H1 (cell line): ENCODE measurements around the gene DAZAP1. TPM values are rescaled to one million over a fixed set of nuclear protein-coding genes. Genes with fewer than 3 reads are reported as not detected.
A peak's percentile ranks its signal among the peaks of the same experiment; 100 is the strongest.

Experiments used
- CTCF ChIA-PET: fragments of 300-600 bp; sonication (Branson Sonifier 250); formaldehyde crosslinking; loops from one replicate; lab custom pipeline; 2021; ENCODE audit not compliant: partially characterized antibody; lab: Charles Lee
- POLR2A ChIA-PET: fragments of 300-600 bp; sonication (Branson Sonifier 250); formaldehyde crosslinking; loops from one replicate; lab custom pipeline; 2021; ENCODE audit warnings: inconsistent platforms; ENCODE audit not compliant: partially characterized antibody; lab: Charles Lee
- DNase-seq, 2 experiments: peaks; one replicate each; pipeline versions ENCODE4 v3.0.0 to v3.0.0-alpha.2; 2010 to 2022; ENCODE audit warnings: low spot score in 2 of 2, low read depth in 1 of 2, mixed read lengths in 1 of 2
- FAIRE-seq: peaks from 2 replicates; lab custom pipeline; 2011; peaks lifted over from hg19 to GRCh38; lab: Jason Lieb, UNC
- H2AFZ ChIP-seq: 2 replicates; pipeline ENCODE4 v1.8.1; 2012; ENCODE audit warnings: low read length, inconsistent platforms
- H2AK5ac ChIP-seq: 2 replicates; pipeline ENCODE4 v1.6.1; 2013; ENCODE audit warnings: low read depth, low read length
- H2BK120ac ChIP-seq: replicated peaks from 2 replicates; pipeline ENCODE3; 2013; ENCODE audit warnings: low read depth, low read length, inconsistent platforms
- H2BK12ac ChIP-seq: 2 replicates; pipeline ENCODE4 v1.6.1; 2013; ENCODE audit warnings: low read depth, low read length
- H2BK15ac ChIP-seq: 2 replicates; pipeline ENCODE4 v1.6.1; 2013; ENCODE audit warnings: low read length
- H2BK20ac ChIP-seq: 2 replicates; pipeline ENCODE4 v1.6.1; 2013; ENCODE audit warnings: low read length
- H2BK5ac ChIP-seq: 2 replicates; pipeline ENCODE4 v1.6.1; 2013; ENCODE audit warnings: low read depth, low read length
- H3K14ac ChIP-seq: 2 replicates; pipeline ENCODE4 v1.6.1; 2013; ENCODE audit warnings: inconsistent platforms; ENCODE audit not compliant: insufficient read length
- H3K18ac ChIP-seq: 2 replicates; pipeline ENCODE4 v1.6.1; 2013; ENCODE audit warnings: low read length; ENCODE audit errors: extremely low read depth
- H3K23ac ChIP-seq: 2 replicates; pipeline ENCODE4 v1.6.1; 2013; ENCODE audit warnings: inconsistent platforms; ENCODE audit not compliant: insufficient read length
- H3K23me2 ChIP-seq: 2 replicates; pipeline ENCODE4 v1.6.1; 2013; ENCODE audit warnings: low read depth, low read length
- H3K27ac ChIP-seq: 2 replicates; pipeline ENCODE4 v1.6.1; 2011; ENCODE audit warnings: low read depth, low read length, inconsistent platforms
- H3K27me3 ChIP-seq, 4 experiments: replicated peaks in 1 of 4; 1 replicate in 1 of 4; 2 replicates in 3 of 4; pipeline versions ENCODE4 v1.6.1 to v1.8.1; 2011 to 2013; ENCODE audit warnings: low read length in 3 of 4, mild to moderate bottlenecking in 3 of 4, inconsistent platforms in 2 of 4, mixed read lengths in 2 of 4, moderate library complexity in 1 of 4; ENCODE audit not compliant: control insufficient read depth in 3 of 4, insufficient read depth in 3 of 4; ENCODE audit errors: extremely low read depth in 1 of 4
- H3K36me3 ChIP-seq, 4 experiments: 2 replicates each; pipeline versions ENCODE4 v1.6.1 to v1.8.1; 2011 to 2013; ENCODE audit warnings: mild to moderate bottlenecking in 4 of 4, low read length in 3 of 4, moderate library complexity in 2 of 4, control low read depth in 1 of 4, inconsistent platforms in 1 of 4; ENCODE audit not compliant: insufficient read depth in 4 of 4, control insufficient read depth in 2 of 4
- H3K4ac ChIP-seq: replicated peaks from 2 replicates; pipeline ENCODE3; 2013; ENCODE audit warnings: low read length, low read depth, mixed read lengths, inconsistent platforms; ENCODE audit not compliant: insufficient read length
- H3K4me1 ChIP-seq, 4 experiments: replicated peaks in 1 of 4; 1 replicate in 1 of 4; 2 replicates in 3 of 4; pipeline versions ENCODE4 v1.6.1 to v1.8.1; 2011 to 2013; ENCODE audit warnings: low read length in 3 of 4, inconsistent platforms in 2 of 4, mixed read lengths in 1 of 4; ENCODE audit not compliant: insufficient read depth in 4 of 4, control insufficient read depth in 3 of 4
- H3K4me2 ChIP-seq, 2 experiments: 2 replicates each; pipeline versions ENCODE4 v1.6.1 to v1.8.1; 2011 to 2013; ENCODE audit warnings: low read depth in 2 of 2, low read length in 2 of 2, control low read depth in 1 of 2, inconsistent platforms in 1 of 2, mild to moderate bottlenecking in 1 of 2; ENCODE audit not compliant: insufficient read depth in 1 of 2
- H3K4me3 ChIP-seq, 4 experiments: fragments of 200-600, 300-600 bp in 1 of 4; sonication (generic), shearing (Covaris generic), sonication (Bioruptor Twin) in 1 of 4; 2 replicates each; pipeline versions ENCODE4 v1.5.1 to v1.8.1; 2011 to 2016; ENCODE audit warnings: low read length in 4 of 4, low read depth in 3 of 4, control low read depth in 2 of 4, inconsistent platforms in 2 of 4, mild to moderate bottlenecking in 2 of 4, mixed read lengths in 1 of 4, moderate library complexity in 1 of 4; ENCODE audit not compliant: insufficient read depth in 2 of 4; ENCODE audit errors: extremely low read depth in 1 of 4
- H3K56ac ChIP-seq: replicated peaks from 2 replicates; pipeline ENCODE3; 2013; ENCODE audit warnings: low read depth, mild to moderate bottlenecking, mixed read lengths, low read length, inconsistent platforms; ENCODE audit not compliant: insufficient read length
- H3K79me1 ChIP-seq: 2 replicates; pipeline ENCODE4 v1.6.1; 2013; ENCODE audit warnings: low read depth, low read length, control low read depth
- H3K79me2 ChIP-seq, 2 experiments: 2 replicates each; pipeline versions ENCODE4 v1.6.1 to v1.8.1; 2012 to 2013; ENCODE audit warnings: low read length in 2 of 2, mild to moderate bottlenecking in 2 of 2, inconsistent platforms in 1 of 2; ENCODE audit not compliant: insufficient read depth in 2 of 2, control insufficient read depth in 1 of 2
- H3K9ac ChIP-seq, 4 experiments: replicated peaks in 1 of 4; 1 replicate in 1 of 4; 2 replicates in 3 of 4; pipeline versions ENCODE4 v1.6.1 to v1.8.1; 2011 to 2013; ENCODE audit warnings: low read depth in 3 of 4, low read length in 3 of 4, control low read depth in 2 of 4, mild to moderate bottlenecking in 2 of 4, moderate library complexity in 2 of 4, inconsistent platforms in 1 of 4; ENCODE audit errors: extremely low read depth in 1 of 4
- H3K9me3 ChIP-seq, 2 experiments: 2 replicates each; pipeline versions ENCODE4 v1.6.1 to v1.8.1; 2012 to 2013; ENCODE audit warnings: mild to moderate bottlenecking in 2 of 2, moderate library complexity in 2 of 2, control low read depth in 1 of 2, inconsistent platforms in 1 of 2, low read depth in 1 of 2, low read length in 1 of 2, mixed read lengths in 1 of 2; ENCODE audit not compliant: insufficient read depth in 2 of 2
- H4K20me1 ChIP-seq, 2 experiments: replicated peaks in 1 of 2; 2 replicates each; pipeline versions ENCODE3 to v1.8.1; 2011 to 2013; ENCODE audit warnings: inconsistent platforms in 2 of 2, low read length in 2 of 2, mild to moderate bottlenecking in 1 of 2; ENCODE audit not compliant: insufficient read depth in 2 of 2, control insufficient read depth in 1 of 2
- H4K5ac ChIP-seq: 2 replicates; pipeline ENCODE4 v1.6.1; 2013; ENCODE audit warnings: low read length, low read depth, mixed read lengths, inconsistent platforms; ENCODE audit not compliant: insufficient read length
- H4K8ac ChIP-seq: 2 replicates; pipeline ENCODE4 v1.8.0; 2013; ENCODE audit warnings: mild to moderate bottlenecking, moderate library complexity, low read length, inconsistent platforms; ENCODE audit not compliant: insufficient read depth; ENCODE audit errors: extremely low read depth
- H4K91ac ChIP-seq: replicated peaks from 2 replicates; pipeline ENCODE3; 2013; ENCODE audit warnings: low read length, mixed read lengths, inconsistent platforms; ENCODE audit not compliant: insufficient read length
- POLR2AphosphoS5 ChIP-seq: IDR thresholded peaks from 2 replicates; pipeline ENCODE4 v1.6.1; 2011; ENCODE audit warnings: low read depth, low read length
- POU5F1 ChIP-seq: IDR thresholded peaks from 2 replicates; pipeline ENCODE4 v1.6.1; 2011; ENCODE audit warnings: low read depth, mild to moderate bottlenecking, low read length, moderate library complexity
- WGBS, 2 experiments: shearing (Covaris generic) in 1 of 2; methylation state at CpG; one replicate each; pipeline versions ENCODE4 v1.1.6 to v1.1.7; 2013 to 2015; ENCODE audit warnings: low lambda C conversion rate in 2 of 2, mixed read lengths in 2 of 2, inconsistent platforms in 1 of 2, low coverage in 1 of 2, missing lambda C conversion rate in 1 of 2; ENCODE audit not compliant: insufficient replicate concordance in 2 of 2, insufficient coverage in 1 of 2, insufficient read length in 1 of 2; ENCODE audit errors: extremely low coverage in 1 of 2, missing lambda C conversion rate in 1 of 2; 5-methylcytosine and 5-hydroxymethylcytosine counted together
- polyA plus RNA-seq, 7 experiments: library from polyadenylated mRNA; depleted of rRNA in 3 of 7; stranded (reverse) in 5 of 7; unstranded in 2 of 7; fragments of >200 nt in 5 of 7; fragments of 200-250 nt in 2 of 7; gene quantifications; 1 replicate in 5 of 7; 2 replicates in 1 of 7; 4 replicates in 1 of 7; pipeline versions ENCODE4 v1.2.1 to v1.2.3, GENCODE V29; 2011 to 2013; ENCODE audit warnings: missing spikeins in 2 of 7, mixed read lengths in 2 of 7
- total RNA-seq: library from RNA; stranded (reverse); fragmentation: NEBNext Ultra II Directional; extraction: Animal tissue kit (Norgen Biotek cat#: 25700); gene quantifications from 2 replicates; pipeline ENCODE4 v1.2.1, GENCODE V29; 2021

Gene DAZAP1
- total and polyA plus RNA-seq, 2 of the 8 experiments (the other 6 are each of a cell fraction or from before 2014, with no cell fraction given), result 79.6 to 341 TPM

GRCh38 chr19:1394252-1395193 is 12.9 kb upstream of the DAZAP1 start:
- no peak overlapping the region for H3K27ac ChIP-seq
- no peaks in the 10 kb centered on the region for H3K9me3 ChIP-seq
- DNase-seq (no peak), FAIRE-seq (no peak)
- peaks cover 2 to 6% of the 10 kb centered on the region in 2 experiments for H4K20me1 ChIP-seq
- H4K8ac ChIP-seq, result no peak overlapping the region; the same call in none of the 2 replicates
- WGBS, 2 experiments, result 82% methylated on average over 20 of the region's 43 CpGs; no CpG with 5 or more reads in 1 of the 2 experiments
- H3K56ac ChIP-seq, result peak overlapping the region; percentile 16
- H3K23me2 ChIP-seq, result no peaks in the 10 kb centered on the region
- no peaks in the 10 kb centered on the region for H3K79me2 ChIP-seq
- no peak overlapping the region for H2BK20ac ChIP-seq
- no peak overlapping the region for H2BK12ac ChIP-seq
- peak overlapping the region; percentile 24; the same call in 1 of the 2 replicates for H2AK5ac ChIP-seq
- no peaks in the 10 kb centered on the region for H3K79me1 ChIP-seq
- no peak overlapping the region for H4K91ac ChIP-seq
- no peak overlapping the region for H2AFZ ChIP-seq
- H4K5ac ChIP-seq, result no peak overlapping the region
- no peak overlapping the region for H3K23ac ChIP-seq
- H3K4me3 ChIP-seq, result no peak overlapping the region
- no peak overlapping the region for H3K9ac ChIP-seq
- ChIA-PET CTCF (interaction anchor here (0.5 to 0.8 kb wide), 2 partner anchors 9 to 19 kb away, joined by 3 to 4 read pairs; no protein-coding TSS in a partner anchor), POLR2A (interaction anchor here (0.5 to 1.9 kb wide), 12 partner anchors 9 to 583 kb away, joined by 3 to 7 read pairs (median 4); partner anchors contain the start of gene CIRBP)
- H2BK120ac ChIP-seq, result no peak overlapping the region
- peak overlapping the region; percentile 35; the same call in 1 of the 2 replicates for H2BK5ac ChIP-seq
- peaks cover 0 to 11% (median 5%) of the 10 kb centered on the region in 4 experiments; a peak in 4 of 8 replicates for H3K36me3 ChIP-seq
- H3K14ac ChIP-seq, result no peak overlapping the region
- H2BK15ac ChIP-seq, result no peak overlapping the region
- TF ChIP-seq POU5F1, result no peak
- 0 out of 2 replicates have a peak, but pooled peaks have one; percentile 24 for TF ChIP-seq POLR2AphosphoS5
- H3K4me1 ChIP-seq, result peaks cover 0 to 7% (median 0%) of the 10 kb centered on the region in 4 experiments; a peak in 2 of 7 replicates
- no peak overlapping the region for H3K18ac ChIP-seq
- no peaks in the 10 kb centered on the region for H3K27me3 ChIP-seq
- H3K4ac ChIP-seq, result peak overlapping the region; percentile 94
- no peak overlapping the region for H3K4me2 ChIP-seq
